ENCODE measurements around the gene CALR3. TPM values are rescaled to one million over a fixed set of nuclear protein-coding genes. Genes with fewer than 3 reads are reported as not detected.
A peak's percentile ranks its signal among the peaks of the same experiment; 100 is the strongest.

The CALR3 gene
- total RNA-seq, 2 donors from 2014 or later: 0.91 to 10.1 TPM

DNA sequence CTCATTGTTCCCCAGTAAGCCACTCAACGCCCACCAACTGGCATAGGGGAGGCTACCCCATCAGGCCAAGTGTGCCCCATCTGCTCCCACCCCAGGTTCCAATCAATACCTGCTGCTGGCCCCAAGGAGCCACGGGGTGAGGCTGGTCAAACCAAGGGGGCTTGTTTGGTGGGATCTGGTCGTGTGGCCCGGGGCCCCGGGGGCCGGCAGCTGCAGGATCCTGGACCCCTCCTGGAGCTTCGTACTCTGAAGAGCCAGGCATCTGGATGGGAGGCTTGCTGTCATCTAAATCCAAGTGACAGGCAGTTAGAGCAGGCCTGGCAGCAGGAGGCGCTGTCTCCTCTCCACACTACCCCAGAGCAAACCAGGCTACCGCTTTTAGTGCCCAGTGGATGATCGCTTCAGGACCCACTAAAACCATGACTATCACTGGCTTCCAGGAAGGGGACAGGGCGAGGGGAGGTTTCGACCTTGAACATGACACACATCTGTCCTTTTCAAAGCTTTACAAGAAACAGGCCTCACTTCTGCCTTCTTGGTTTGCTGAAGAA is 32.1 kb upstream of the CALR3 start:
- Histone ChIP-seq H3K4me1 (replicated peaks) (no peaks in the 10 kb centered on the region), H3K27ac (peak overlapping the region in 1 of 2 donors; percentile 14), H3K9me3 (no peaks in the 10 kb centered on the region), H3K27me3 (replicated peaks; ENCODE audit: insufficient read depth) (no peaks in the 10 kb centered on the region), H3K4me3 (no peak overlapping the region), H3K36me3 (peaks cover 38 to 76% of the 10 kb centered on the region in 2 donors)
- DNase-seq (ENCODE audit: low spot score): no peak
- intact Hi-C loops (cut with DNase I): no loop called here
- 88% methylated on average over 12 of the region's 12 CpGs for WGBS
- TF ChIP-seq POLR2A (IDR thresholded peaks at IDR 0.05) (no peak), CTCF (IDR thresholded peaks at IDR 0.05) (peak in 3 of 4 experiments; percentile 9 to 28 (median 16))

GRCh38 chr19:16527334-16527935 is 31.5 kb upstream of the CALR3 start:
- TF ChIP-seq CTCF (IDR thresholded peaks at IDR 0.05) (no peak), POLR2AphosphoS5 (IDR thresholded peaks at IDR 0.05) (no peak), POLR2A (IDR thresholded peaks at IDR 0.05) (no peak)
- no peaks in the 10 kb centered on the region for H3K27me3 ChIP-seq (replicated peaks; ENCODE audit: insufficient read depth)
- 68% methylated on average over 14 of the region's 14 CpGs for WGBS
- H3K4me1 ChIP-seq (replicated peaks): no peaks in the 10 kb centered on the region
- H3K36me3 ChIP-seq: peaks cover 32 to 76% of the 10 kb centered on the region in 2 donors
- no peak overlapping the region for H3K4me3 ChIP-seq
- H3K9me3 ChIP-seq: no peaks in the 10 kb centered on the region
- no peak for DNase-seq (ENCODE audit: low spot score)
- H3K27ac ChIP-seq: peak overlapping the region in 1 of 2 donors; percentile 14
- intact Hi-C loops (cut with DNase I): no loop called here

DNA sequence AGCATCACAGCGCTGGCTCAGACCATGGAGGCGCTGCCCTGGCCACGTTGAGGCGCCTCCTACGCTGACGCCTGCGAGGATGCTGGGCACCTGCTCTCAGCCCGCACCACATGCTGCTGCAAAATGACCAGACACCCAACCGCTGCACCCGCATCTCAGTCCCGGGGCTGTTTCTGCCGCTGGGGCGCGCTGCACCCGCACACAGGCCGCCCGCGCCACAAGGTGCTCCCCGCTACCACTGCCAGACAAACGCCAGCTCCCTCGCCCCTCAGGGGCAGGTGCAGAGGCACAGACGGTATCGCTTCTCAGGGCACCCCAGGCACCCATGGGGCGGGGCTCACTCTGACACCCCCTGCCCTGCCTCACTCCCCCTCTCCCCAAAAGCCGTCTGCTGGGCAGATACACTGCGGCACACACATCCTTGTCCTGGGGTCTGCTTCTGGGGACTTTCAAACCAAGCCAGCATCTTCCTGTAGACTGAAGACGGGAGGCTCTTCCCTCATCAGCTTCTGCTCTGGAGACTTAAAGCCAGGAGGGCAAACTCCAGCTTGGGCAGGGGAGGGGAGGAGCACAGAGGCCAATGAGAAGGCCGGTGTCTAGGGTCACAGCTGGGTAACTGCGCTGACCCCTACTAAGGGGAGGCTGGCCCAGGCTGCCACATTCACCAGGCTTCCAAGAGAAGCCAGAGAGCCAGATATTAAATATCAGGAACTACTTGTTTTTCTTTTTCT is 29.9 kb upstream of the CALR3 start:
- Histone ChIP-seq H3K9me3 (no peaks in the 10 kb centered on the region), H3K4me3 (no peak overlapping the region), H3K27me3 (replicated peaks; ENCODE audit: insufficient read depth) (no peaks in the 10 kb centered on the region), H3K27ac (no peak overlapping the region), H3K36me3 (peaks cover 18 to 75% of the 10 kb centered on the region in 2 donors), H3K4me1 (replicated peaks) (no peaks in the 10 kb centered on the region)
- intact Hi-C loops (cut with DNase I): no loop called here
- 94% methylated on average over 20 of the region's 29 CpGs for WGBS
- TF ChIP-seq POLR2AphosphoS5 (IDR thresholded peaks at IDR 0.05): no peak
- TF ChIP-seq CTCF (IDR thresholded peaks at IDR 0.05): no peak
- TF ChIP-seq POLR2A (IDR thresholded peaks at IDR 0.05): no peak
- no peak for DNase-seq (ENCODE audit: low spot score)

DNA sequence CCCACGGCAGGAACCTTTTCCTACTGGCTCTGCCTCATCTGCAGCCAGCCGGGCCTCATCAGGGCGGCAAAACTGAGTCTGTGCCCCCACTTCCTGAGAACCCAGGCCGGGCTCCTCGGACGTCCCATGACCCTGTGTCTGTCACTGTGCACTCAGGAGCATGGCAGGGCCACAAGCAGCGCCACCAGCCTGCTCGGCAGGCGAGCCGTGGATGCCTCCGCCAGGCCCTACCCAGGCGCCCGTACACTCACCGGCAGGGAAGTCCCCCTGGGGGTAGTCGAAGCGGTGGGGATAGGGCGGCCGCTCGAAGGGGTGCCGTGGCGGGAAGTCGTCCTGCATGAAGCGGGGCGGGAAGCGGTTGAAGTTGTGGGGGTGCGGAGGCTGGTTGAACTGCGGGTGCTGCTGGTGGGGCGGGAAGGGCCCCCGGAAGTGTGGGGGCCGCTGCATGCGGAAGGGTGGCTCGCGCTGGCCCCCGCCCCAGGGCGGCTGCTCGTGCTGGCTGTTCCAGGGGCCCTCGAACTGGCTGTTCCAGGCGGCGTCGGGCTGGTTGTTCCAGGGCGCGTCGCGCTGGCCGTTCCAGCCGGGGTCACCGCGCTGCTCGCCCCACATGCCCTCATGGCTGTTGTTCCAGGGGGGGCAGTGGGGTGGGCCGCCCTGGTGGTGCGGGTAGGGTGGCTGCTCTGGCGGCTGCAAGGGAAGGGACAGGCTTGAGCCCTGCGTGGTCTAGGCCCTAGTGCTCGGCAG is 29.2 kb upstream of the CALR3 start:
- no peaks in the 10 kb centered on the region for H3K9me3 ChIP-seq
- no peak for DNase-seq (ENCODE audit: low spot score)
- no peak overlapping the region for H3K4me3 ChIP-seq
- H3K36me3 ChIP-seq: peaks cover 13 to 73% of the 10 kb centered on the region in 2 donors
- WGBS: 97% methylated on average over 40 of the region's 54 CpGs
- no peak for TF ChIP-seq POLR2A (IDR thresholded peaks at IDR 0.05)
- TF ChIP-seq POLR2AphosphoS5 (IDR thresholded peaks at IDR 0.05): no peak
- TF ChIP-seq CTCF (IDR thresholded peaks at IDR 0.05): no peak
- no peak overlapping the region for H3K27ac ChIP-seq
- no peaks in the 10 kb centered on the region for H3K27me3 ChIP-seq (replicated peaks; ENCODE audit: insufficient read depth)
- no peaks in the 10 kb centered on the region for H3K4me1 ChIP-seq (replicated peaks)
- intact Hi-C loops (cut with DNase I): no loop called here
